Measurements from ENCODE around the gene NACA2. TPM values are rescaled to one million over a fixed set of nuclear protein-coding genes. Genes with fewer than 3 reads are reported as not detected.

The NACA2 gene
- total and polyA plus RNA-seq, 2 of the 4 experiments (the other 2 are of a cell fraction), result not detected

DNA sequence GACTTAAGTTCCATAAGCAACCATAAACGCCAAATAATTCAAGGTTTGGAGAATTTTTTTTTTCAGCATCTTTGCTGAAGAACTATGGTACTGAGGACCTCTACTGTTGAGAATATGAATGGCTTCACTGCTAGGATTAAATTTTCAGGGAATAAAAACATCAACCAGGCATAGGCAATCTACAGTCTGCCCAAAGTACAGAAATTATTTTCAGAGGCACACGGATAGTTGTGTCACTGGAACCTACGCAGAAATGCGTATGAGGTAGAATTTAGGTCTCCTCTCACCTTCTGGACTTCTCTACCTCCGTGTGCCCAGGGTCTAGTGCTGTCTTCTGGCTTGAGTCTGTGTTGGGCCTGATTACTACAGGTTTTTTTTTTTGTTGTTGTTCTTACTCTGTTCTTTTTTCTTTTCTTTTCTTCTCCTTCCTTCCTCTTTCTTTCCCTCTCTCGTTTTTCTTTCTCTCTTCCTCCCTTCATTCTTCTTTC is 39.7 kb downstream of the NACA2 start:
- Histone ChIP-seq H3K23ac (ENCODE audit: low read depth, low read length) (no peak overlapping the region), H3K27me3 (ENCODE audit: control insufficient read depth, insufficient read depth, low read length) (peaks cover 5% of the 10 kb centered on the region), H2BK5ac (ENCODE audit: low read depth, low read length, poor library complexity, severe bottlenecking) (no peak overlapping the region), H4K8ac (ENCODE audit: low read depth in 2 of 2, low read length in 2 of 2) (peak overlapping the region in 1 of 2 experiments; percentile 79; a peak in 1 of 4 replicates), H3K4ac (ENCODE audit: low read depth, low read length) (no peak overlapping the region), H2BK120ac (ENCODE audit: low read depth, low read length) (no peak overlapping the region), H4K20me1 (ENCODE audit: insufficient read depth, low read length) (no peaks in the 10 kb centered on the region), H3K9ac (ENCODE audit: low read depth, low read length) (no peak overlapping the region), H3K56ac (ENCODE audit: extremely low read depth, insufficient read depth, low read length) (no peak overlapping the region), H3K14ac (replicated peaks; ENCODE audit: low read depth, low read length) (no peak overlapping the region), H2BK15ac (ENCODE audit: low read depth, low read length) (no peak overlapping the region; the same call in 2 of the 3 replicates), H3K9me3 (ENCODE audit: control insufficient read depth, insufficient read depth, low read length) (no peaks in the 10 kb centered on the region), H3K4me1 (ENCODE audit: control insufficient read depth, insufficient read depth, low read length) (no peaks in the 10 kb centered on the region; the same call in 1 of the 2 replicates), H3K27ac (ENCODE audit: insufficient read depth, low read length) (no peak overlapping the region), H4K91ac (ENCODE audit: insufficient read depth, low read depth, low read length) (no peak overlapping the region), H3K79me1 (ENCODE audit: low read depth in 1 of 2, low read length in 2 of 2) (no peaks in the 10 kb centered on the region), H2AFZ (replicated peaks; ENCODE audit: low read length, poor library complexity) (peak overlapping the region; percentile 87), H2BK20ac (ENCODE audit: low read depth, low read length) (no peak overlapping the region), H3K36me3 (ENCODE audit: control insufficient read depth, insufficient read depth, low read length) (no peaks in the 10 kb centered on the region), H2AK9ac (replicated peaks; ENCODE audit: low read depth, low read length, poor library complexity) (no peak overlapping the region), H3K18ac (ENCODE audit: low read depth, low read length) (no peak overlapping the region), H3K4me2 (ENCODE audit: low read depth, low read length) (no peak overlapping the region), H3K9me1 (ENCODE audit: insufficient read depth, low read length) (no peaks in the 10 kb centered on the region), H4K5ac (ENCODE audit: low read depth, low read length) (no peak overlapping the region), H2AK5ac (ENCODE audit: low read depth, low read length) (peak overlapping the region; percentile 84; the same call in 1 of the 2 replicates), H3K4me3 (ENCODE audit: insufficient read depth, low read depth, low read length) (no peak overlapping the region)
- intact Hi-C loops (cut with micrococcal nuclease), result loop anchor here (1.0 to 10.0 kb wide), 5 partner anchors 134 to 826 kb away; no protein-coding TSS in a partner anchor
- POLR2A ChIA-PET (ENCODE audit: unreplicated experiment), result no interaction called here
- no CpG with 5 or more reads among the region's 6 CpGs for WGBS, 2 experiments (ENCODE audit: extremely low coverage in 2 of 2, insufficient read length in 1 of 2)
- in situ Hi-C loops (cut with MboI; ENCODE audit: low sequenced_read_pairs), result loop anchor here (5.0 to 10.0 kb wide), 2 partner anchors 129 to 586 kb away; no protein-coding TSS in a partner anchor
- TF ChIP-seq, protein P1, sequence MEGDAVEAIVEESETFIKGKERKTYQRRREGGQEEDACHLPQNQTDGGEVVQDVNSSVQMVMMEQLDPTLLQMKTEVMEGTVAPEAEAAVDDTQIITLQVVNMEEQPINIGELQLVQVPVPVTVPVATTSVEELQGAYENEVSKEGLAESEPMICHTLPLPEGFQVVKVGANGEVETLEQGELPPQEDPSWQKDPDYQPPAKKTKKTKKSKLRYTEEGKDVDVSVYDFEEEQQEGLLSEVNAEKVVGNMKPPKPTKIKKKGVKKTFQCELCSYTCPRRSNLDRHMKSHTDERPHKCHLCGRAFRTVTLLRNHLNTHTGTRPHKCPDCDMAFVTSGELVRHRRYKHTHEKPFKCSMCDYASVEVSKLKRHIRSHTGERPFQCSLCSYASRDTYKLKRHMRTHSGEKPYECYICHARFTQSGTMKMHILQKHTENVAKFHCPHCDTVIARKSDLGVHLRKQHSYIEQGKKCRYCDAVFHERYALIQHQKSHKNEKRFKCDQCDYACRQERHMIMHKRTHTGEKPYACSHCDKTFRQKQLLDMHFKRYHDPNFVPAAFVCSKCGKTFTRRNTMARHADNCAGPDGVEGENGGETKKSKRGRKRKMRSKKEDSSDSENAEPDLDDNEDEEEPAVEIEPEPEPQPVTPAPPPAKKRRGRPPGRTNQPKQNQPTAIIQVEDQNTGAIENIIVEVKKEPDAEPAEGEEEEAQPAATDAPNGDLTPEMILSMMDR (conservative IDR thresholded peaks at IDR 0.05; ENCODE audit: low read depth, low read length), result peak; percentile 88
- TF ChIP-seq MAFK (IDR thresholded peaks at IDR 0.05; ENCODE audit: low read depth, low read length) (no peak), RCOR1 (IDR thresholded peaks at IDR 0.05; ENCODE audit: insufficient replicate concordance, low read length) (no peak), POLR2A (IDR thresholded peaks at IDR 0.05; ENCODE audit: low read depth, low read length) (no peak), BHLHE40 (IDR thresholded peaks at IDR 0.05; ENCODE audit: low read depth, low read length) (no peak), MAZ (IDR thresholded peaks at IDR 0.05; ENCODE audit: borderline replicate concordance, low read depth, low read length) (no peak), CEBPB (IDR thresholded peaks at IDR 0.05; ENCODE audit: low read depth, low read length) (no peak), NFE2L2 (IDR thresholded peaks at IDR 0.05; ENCODE audit: low read depth, low read length) (no peak), SMC3 (IDR thresholded peaks at IDR 0.05; ENCODE audit: low read depth, low read length) (peak; percentile 93), RFX5 (IDR thresholded peaks at IDR 0.05; ENCODE audit: low read depth, low read length) (no peak), RAD21 (IDR thresholded peaks at IDR 0.05; ENCODE audit: low read length) (peak; percentile 87)
- TF ChIP-seq, protein P2, sequence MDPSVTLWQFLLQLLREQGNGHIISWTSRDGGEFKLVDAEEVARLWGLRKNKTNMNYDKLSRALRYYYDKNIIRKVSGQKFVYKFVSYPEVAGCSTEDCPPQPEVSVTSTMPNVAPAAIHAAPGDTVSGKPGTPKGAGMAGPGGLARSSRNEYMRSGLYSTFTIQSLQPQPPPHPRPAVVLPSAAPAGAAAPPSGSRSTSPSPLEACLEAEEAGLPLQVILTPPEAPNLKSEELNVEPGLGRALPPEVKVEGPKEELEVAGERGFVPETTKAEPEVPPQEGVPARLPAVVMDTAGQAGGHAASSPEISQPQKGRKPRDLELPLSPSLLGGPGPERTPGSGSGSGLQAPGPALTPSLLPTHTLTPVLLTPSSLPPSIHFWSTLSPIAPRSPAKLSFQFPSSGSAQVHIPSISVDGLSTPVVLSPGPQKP (IDR thresholded peaks at IDR 0.05; ENCODE audit: borderline replicate concordance, low read depth, low read length), result no peak
- TF ChIP-seq, protein P3, sequence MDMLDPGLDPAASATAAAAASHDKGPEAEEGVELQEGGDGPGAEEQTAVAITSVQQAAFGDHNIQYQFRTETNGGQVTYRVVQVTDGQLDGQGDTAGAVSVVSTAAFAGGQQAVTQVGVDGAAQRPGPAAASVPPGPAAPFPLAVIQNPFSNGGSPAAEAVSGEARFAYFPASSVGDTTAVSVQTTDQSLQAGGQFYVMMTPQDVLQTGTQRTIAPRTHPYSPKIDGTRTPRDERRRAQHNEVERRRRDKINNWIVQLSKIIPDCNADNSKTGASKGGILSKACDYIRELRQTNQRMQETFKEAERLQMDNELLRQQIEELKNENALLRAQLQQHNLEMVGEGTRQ (IDR thresholded peaks at IDR 0.05; ENCODE audit: low read depth, low read length), result no peak
- peak; percentile 81 for ATAC-seq (ENCODE audit: low read depth)
- no TSS peak for BruUV-seq (replicated peaks)
- peak; percentile 67 for DNase-seq
- dilution Hi-C loops (cut with HindIII; ENCODE audit: low sequenced_read_pairs, unreplicated experiment), result no loop called here
- CTCF ChIA-PET, result interaction anchor here (0.7 to 1.3 kb wide), 4 partner anchors 23 to 144 kb away, joined by 3 to 7 read pairs (median 4); no protein-coding TSS in a partner anchor

Data from IMR-90 (cell line).